Ishikawa (cell line): ENCODE data around the gene EPHB1.

Source experiments
- CEBPB ChIP-seq: IDR thresholded peaks from 2 replicates; pipeline ENCODE4 v1.6.1; 2012
- CREB1 ChIP-seq: IDR thresholded peaks from 2 replicates; pipeline ENCODE4 v1.6.1; 2012; ENCODE audit warnings: low read depth
- EP300 ChIP-seq: IDR thresholded peaks from 2 replicates; pipeline ENCODE4 v1.6.1; 2012; ENCODE audit warnings: borderline replicate concordance
- FOXM1 ChIP-seq: IDR thresholded peaks from 2 replicates; pipeline ENCODE4 v1.6.1; 2012; ENCODE audit warnings: low read depth, borderline replicate concordance
- MAX ChIP-seq: IDR thresholded peaks from 2 replicates; pipeline ENCODE4 v1.6.1; 2012
- RAD21 ChIP-seq: IDR thresholded peaks from 2 replicates; pipeline ENCODE4 v1.6.1; 2012; ENCODE audit warnings: low read depth
- REST ChIP-seq: IDR thresholded peaks from 2 replicates; pipeline ENCODE4 v1.6.1; 2012; ENCODE audit warnings: low read depth, mild to moderate bottlenecking
- TEAD4 ChIP-seq: IDR thresholded peaks from 2 replicates; pipeline ENCODE4 v1.6.1; 2012
- YY1 ChIP-seq: IDR thresholded peaks from 2 replicates; pipeline ENCODE4 v1.6.1; 2012; ENCODE audit warnings: low read depth

- TF ChIP-seq CEBPB: no peak
- TF ChIP-seq REST: no peak
- no peak for TF ChIP-seq EP300
- no peak for TF ChIP-seq RAD21
- no peak for TF ChIP-seq CREB1
- TF ChIP-seq YY1: no peak
- TF ChIP-seq TEAD4: no peak
- TF ChIP-seq MAX: no peak
- TF ChIP-seq FOXM1: no peak
Measured at GRCh38 chr3:134822090-134822489, 27.0 kb downstream of the EPHB1 start.
